PC-3 (cell line): ENCODE results near the gene KCNA4. TPM values are rescaled to one million over a fixed set of nuclear protein-coding genes. Genes with fewer than 3 reads are reported as not detected.
"Not testable (repeated sequence)": the region's sequence is repeated elsewhere in the genome, so short reads cannot be mapped to it uniquely, and the experiment has no call there.

Experiments used
- ATAC-seq: fragments of 200-7000 bp; cut with Tn5 transposase; 2 replicates; pipeline ENCODE4 v1.9.1; 2020; ENCODE audit warnings: mild to moderate bottlenecking, moderate library complexity
- BruUV-seq: library from RNA; stranded (reverse); fragments of 400-500 nt; replicated peaks from 2 replicates; lab custom pipeline; 2021; lab: Mats Ljungman, UMichigan
- CTCF ChIA-PET: fragments of 300-600 bp; sonication (Branson Sonifier 250); formaldehyde crosslinking; loops from one replicate; lab custom pipeline; 2022; ENCODE audit warnings: antibody characterized with exemption; lab: Charles Lee
- POLR2A ChIA-PET: fragments of 300-600 bp; sonication (Branson Sonifier 250); formaldehyde crosslinking; loops from one replicate; lab custom pipeline; 2022; ENCODE audit warnings: antibody characterized with exemption; ENCODE audit not compliant: unreplicated experiment; lab: Charles Lee
- DNase-seq: peaks from one replicate; pipeline ENCODE4 v3.0.0-alpha.2; 2015
- H2AFZ ChIP-seq: fragments of 300-600 bp; sonication (generic); 2 replicates; pipeline ENCODE4 v1.6.0; 2016; ENCODE audit warnings: antibody characterized with exemption, low read length
- H3F3A ChIP-seq: fragments of 300-600 bp; sonication (generic); one replicate; pipeline ENCODE4 v1.6.0; 2017; ENCODE audit warnings: antibody characterized with exemption, low read length, control low read depth, mild to moderate bottlenecking; ENCODE audit not compliant: unreplicated experiment
- H3K27ac ChIP-seq: fragments of 300-600 bp; sonication (generic); 2 replicates; pipeline ENCODE4 v1.5.1; 2016; ENCODE audit warnings: mild to moderate bottlenecking, low read length
- H3K27me3 ChIP-seq: fragments of 300-600 bp; sonication (generic); 2 replicates; pipeline ENCODE4 v1.6.1; 2016; ENCODE audit warnings: low read length, mixed read lengths
- H3K36me3 ChIP-seq: fragments of 300-600 bp; sonication (generic); 2 replicates; pipeline ENCODE4 v1.6.1; 2016; ENCODE audit warnings: low read depth, mixed run types, low read length, mixed read lengths
- H3K4me1 ChIP-seq: fragments of 300-600 bp; sonication (generic); 2 replicates; pipeline ENCODE4 v1.5.1; 2016; ENCODE audit warnings: low read length; ENCODE audit not compliant: insufficient read depth
- H3K4me2 ChIP-seq: fragments of 300-600 bp; sonication (generic); 2 replicates; pipeline ENCODE4 v1.6.0; 2016; ENCODE audit warnings: low read length
- H3K4me3 ChIP-seq: fragments of 300-600 bp; sonication (generic); 2 replicates; pipeline ENCODE4 v1.5.1; 2016; ENCODE audit warnings: mild to moderate bottlenecking, low read length, mixed read lengths
- H3K79me2 ChIP-seq: fragments of 300-600 bp; sonication (generic); 2 replicates; pipeline ENCODE4 v1.6.1; 2017; ENCODE audit warnings: low read length, mixed read lengths
- H3K9ac ChIP-seq: fragments of 300-600 bp; sonication (generic); 2 replicates; pipeline ENCODE4 v1.6.0; 2016; ENCODE audit warnings: mild to moderate bottlenecking, low read length
- H3K9me2 ChIP-seq: fragments of 300-600 bp; sonication (generic); replicated peaks from 2 replicates; pipeline ENCODE4 v1.6.1; 2016; ENCODE audit warnings: mixed run types, low read length, mixed read lengths
- H3K9me3 ChIP-seq: fragments of 300-600 bp; sonication (generic); 2 replicates; pipeline ENCODE4 v1.6.1; 2016; ENCODE audit warnings: low read length, mixed read lengths
- H4K20me1 ChIP-seq: fragments of 300-600 bp; sonication (generic); 2 replicates; pipeline ENCODE4 v1.6.1; 2016; ENCODE audit warnings: low read length, mixed read lengths
- EZH2 ChIP-seq: fragments of 300-600 bp; sonication (generic); IDR thresholded peaks from one replicate; pipeline ENCODE4 v1.6.1; 2017; ENCODE audit warnings: antibody characterized with exemption, mild to moderate bottlenecking, low read length; ENCODE audit not compliant: unreplicated experiment
- EZH2phosphoT487 ChIP-seq: fragments of 300-600 bp; sonication (generic); IDR thresholded peaks from 2 replicates; pipeline ENCODE4 v1.6.1; 2018; ENCODE audit warnings: mild to moderate bottlenecking, antibody characterized with exemption, low read length, borderline replicate concordance
- intact Hi-C: fragments of 100-400 bp; cut with micrococcal nuclease; formaldehyde crosslinking; loops from 2 replicates; pipeline ENCODE4 v1.9.0; 2023
- total RNA-seq: library from RNA; depleted of rRNA; stranded (reverse); fragments of >200 nt; gene quantifications from 2 replicates; pipeline ENCODE4 v1.2.3, GENCODE V29; 2014
- TF ChIP-seq, protein P1 (sequence below): fragments of 300-600 bp; sonication (generic); conservative IDR thresholded peaks from 2 replicates; pipeline ENCODE4 v1.5.1; 2017; ENCODE audit warnings: antibody characterized with exemption, low read depth, mild to moderate bottlenecking, low read length

The KCNA4 gene
- total RNA-seq, 1 experiment from 2014 or later = not detected

GRCh38 chr11:29984544-29984943 is 32.3 kb downstream of the KCNA4 start:
- TF ChIP-seq, protein P1, sequence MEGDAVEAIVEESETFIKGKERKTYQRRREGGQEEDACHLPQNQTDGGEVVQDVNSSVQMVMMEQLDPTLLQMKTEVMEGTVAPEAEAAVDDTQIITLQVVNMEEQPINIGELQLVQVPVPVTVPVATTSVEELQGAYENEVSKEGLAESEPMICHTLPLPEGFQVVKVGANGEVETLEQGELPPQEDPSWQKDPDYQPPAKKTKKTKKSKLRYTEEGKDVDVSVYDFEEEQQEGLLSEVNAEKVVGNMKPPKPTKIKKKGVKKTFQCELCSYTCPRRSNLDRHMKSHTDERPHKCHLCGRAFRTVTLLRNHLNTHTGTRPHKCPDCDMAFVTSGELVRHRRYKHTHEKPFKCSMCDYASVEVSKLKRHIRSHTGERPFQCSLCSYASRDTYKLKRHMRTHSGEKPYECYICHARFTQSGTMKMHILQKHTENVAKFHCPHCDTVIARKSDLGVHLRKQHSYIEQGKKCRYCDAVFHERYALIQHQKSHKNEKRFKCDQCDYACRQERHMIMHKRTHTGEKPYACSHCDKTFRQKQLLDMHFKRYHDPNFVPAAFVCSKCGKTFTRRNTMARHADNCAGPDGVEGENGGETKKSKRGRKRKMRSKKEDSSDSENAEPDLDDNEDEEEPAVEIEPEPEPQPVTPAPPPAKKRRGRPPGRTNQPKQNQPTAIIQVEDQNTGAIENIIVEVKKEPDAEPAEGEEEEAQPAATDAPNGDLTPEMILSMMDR = no peak
- no peak for TF ChIP-seq EZH2
- no peak for TF ChIP-seq EZH2phosphoT487
- no peaks in the 10 kb centered on the region for H3K9me3 ChIP-seq
- H3F3A ChIP-seq = no peaks in the 10 kb centered on the region
- H3K36me3 ChIP-seq = no peaks in the 10 kb centered on the region
- intact Hi-C loops = no loop called here
- BruUV-seq = no TSS peak
- H3K27ac ChIP-seq = no peak overlapping the region
- H3K9ac ChIP-seq = no peak overlapping the region
- no peaks in the 10 kb centered on the region for H3K27me3 ChIP-seq
- POLR2A ChIA-PET = no interaction called here
- no peak overlapping the region for H3K4me3 ChIP-seq
- H3K79me2 ChIP-seq = no peaks in the 10 kb centered on the region
- no peaks in the 10 kb centered on the region for H3K9me2 ChIP-seq
- no peak overlapping the region for H2AFZ ChIP-seq
- H4K20me1 ChIP-seq = no peaks in the 10 kb centered on the region
- no peaks in the 10 kb centered on the region for H3K4me1 ChIP-seq
- no peak overlapping the region for H3K4me2 ChIP-seq
- no peak for ATAC-seq
- no peak for DNase-seq
- CTCF ChIA-PET = no interaction called here

DNA sequence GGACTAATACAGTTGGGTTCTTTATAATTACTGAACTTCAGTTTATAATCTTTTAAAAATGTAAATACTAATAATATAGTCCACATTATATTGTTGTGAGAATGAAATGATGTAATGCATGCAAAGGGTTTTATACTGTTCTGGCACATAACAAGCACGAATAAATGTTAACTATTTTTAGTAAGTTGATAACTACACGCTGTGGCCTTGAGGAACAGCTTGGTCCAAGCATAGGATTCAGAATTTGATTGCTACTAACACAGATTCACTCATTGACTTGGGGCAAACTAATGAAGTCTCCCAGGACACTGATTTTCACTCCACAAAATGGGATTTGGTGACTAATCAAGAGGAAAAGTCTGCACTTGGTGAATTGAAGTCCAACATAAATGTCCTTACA is 38.3 kb downstream of the KCNA4 start:
- Histone ChIP-seq H3K27me3 (no peaks in the 10 kb centered on the region), H2AFZ (no peak overlapping the region), H3K9ac (no peak overlapping the region), H4K20me1 (no peaks in the 10 kb centered on the region), H3K4me3 (no peak overlapping the region), H3K36me3 (no peaks in the 10 kb centered on the region), H3K27ac (no peak overlapping the region), H3F3A (no peaks in the 10 kb centered on the region), H3K9me2 (no peaks in the 10 kb centered on the region), H3K9me3 (no peaks in the 10 kb centered on the region), H3K79me2 (no peaks in the 10 kb centered on the region), H3K4me1 (no peaks in the 10 kb centered on the region), H3K4me2 (no peak overlapping the region)
- ATAC-seq (no peak), DNase-seq (no peak)
- ChIA-PET POLR2A (no interaction called here), CTCF (no interaction called here)
- TF ChIP-seq EZH2phosphoT487 (no peak), EZH2 (no peak)
- TF ChIP-seq, protein P1 = no peak
- intact Hi-C loops = no loop called here
- BruUV-seq = no TSS peak

DNA sequence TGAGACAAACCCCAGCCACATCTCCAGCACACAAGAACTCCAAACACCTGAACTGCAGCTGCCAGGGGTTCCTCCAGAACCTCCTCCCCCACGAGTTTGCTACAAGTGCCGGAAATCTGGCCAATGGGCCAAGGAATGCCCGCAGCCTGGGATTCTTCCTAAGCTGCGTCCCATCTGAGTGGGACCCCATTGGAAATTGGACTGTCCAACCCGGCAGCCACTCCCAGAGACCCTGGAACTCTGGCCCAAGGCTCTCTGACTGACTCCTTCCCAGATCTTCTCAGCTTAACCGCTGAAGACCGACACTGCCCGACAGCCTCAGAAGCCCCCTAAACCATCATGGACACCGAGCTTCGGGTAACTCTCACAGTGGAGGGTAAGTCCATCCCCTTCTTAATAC is 41.2 kb downstream of the KCNA4 start:
- H3K9me2 ChIP-seq, H3K36me3 ChIP-seq, H3K4me1 ChIP-seq, DNase-seq, H3K4me2 ChIP-seq, intact Hi-C loops, POLR2A ChIA-PET, ATAC-seq, CTCF ChIA-PET, H3K27ac ChIP-seq, H2AFZ ChIP-seq, H3K9ac ChIP-seq, H3K4me3 ChIP-seq, H3K79me2 ChIP-seq, H3K27me3 ChIP-seq, BruUV-seq, H3F3A ChIP-seq, H3K9me3 ChIP-seq, H4K20me1 ChIP-seq: not testable (repeated sequence)
